NCI-H2107 (cell line): Measurements from ENCODE around the gene PARD3.
A peak's percentile ranks its signal among the peaks of the same experiment; 100 is the strongest.

ENCODE experiments used
- DNase-seq: peaks from one replicate; lab custom pipeline; 2025; lab: John Stamatoyannopoulos, UW

PARD3 gene

GRCh38 chr10:34537629-34538231 lies 277.4 kb downstream of the PARD3 start:
- DNase-seq = no peak

- no peak for DNase-seq
These were observed 279.2 kb downstream of the PARD3 start for GRCh38 chr10:34535872-34536271.

- no peak for DNase-seq
These were observed 284.3 kb downstream of the PARD3 start for GRCh38 chr10:34530778-34531177.

GRCh38 chr10:34528320-34528719 lies 286.8 kb downstream of the PARD3 start:
- peak; percentile 59 for DNase-seq

- DNase-seq = no peak
These were observed 288.1 kb downstream of the PARD3 start for GRCh38 chr10:34526758-34527730.

GRCh38 chr10:34526186-34526585 lies 288.9 kb downstream of the PARD3 start:
- no peak for DNase-seq

- DNase-seq = no peak
These were observed 290.6 kb downstream of the PARD3 start for GRCh38 chr10:34524369-34525091.

- no peak for DNase-seq
These were observed 291.9 kb downstream of the PARD3 start for GRCh38 chr10:34523017-34523767.

GRCh38 chr10:34522546-34522945 lies 292.6 kb downstream of the PARD3 start:
- no peak for DNase-seq

- no peak for DNase-seq
These were observed 294.6 kb downstream of the PARD3 start for GRCh38 chr10:34520510-34520909.

GRCh38 chr10:34520084-34520483 lies 295.0 kb downstream of the PARD3 start:
- no peak for DNase-seq

GRCh38 chr10:34514290-34514689 lies 300.8 kb downstream of the PARD3 start:
- DNase-seq = no peak

GRCh38 chr10:34513636-34514035 lies 301.5 kb downstream of the PARD3 start:
- no peak for DNase-seq

GRCh38 chr10:34507217-34507616 lies 307.9 kb downstream of the PARD3 start:
- no peak for DNase-seq

GRCh38 chr10:34506786-34507185 lies 308.3 kb downstream of the PARD3 start:
- DNase-seq = no peak

- no peak for DNase-seq
These were observed 309.8 kb downstream of the PARD3 start for GRCh38 chr10:34505338-34505737.

GRCh38 chr10:34504534-34504933 lies 310.6 kb downstream of the PARD3 start:
- no peak for DNase-seq

- DNase-seq = no peak
These were observed 311.4 kb downstream of the PARD3 start for GRCh38 chr10:34503704-34504103.

- no peak for DNase-seq
These were observed 315.4 kb downstream of the PARD3 start for GRCh38 chr10:34499612-34500279.

- no peak for DNase-seq
These were observed 316.3 kb downstream of the PARD3 start for GRCh38 chr10:34498821-34499220.

- no peak for DNase-seq
These were observed 319.2 kb downstream of the PARD3 start for GRCh38 chr10:34495938-34496337.
